Activated CD4-positive, alpha-beta memory T cell treated with anti-CD3 and anti-CD28 coated beads for 36 hours (primary cell): Measurements from ENCODE around the gene NLGN1. TPM values are rescaled to one million over a fixed set of nuclear protein-coding genes. Genes with fewer than 3 reads are reported as not detected.
"Not testable (repeated sequence)": the region's sequence is repeated elsewhere in the genome, so short reads cannot be mapped to it uniquely, and the experiment has no call there.

Experiments used
- CTCF ChIA-PET: fragments of 350-600 bp; sonication (Branson Sonifier 250); formaldehyde crosslinking; loops from one replicate; lab custom pipeline; 2021; ENCODE audit warnings: antibody characterized with exemption, inconsistent platforms; lab: Charles Lee
- POLR2A ChIA-PET: fragments of 350-600 bp; sonication (Branson Sonifier 250); formaldehyde crosslinking; loops from one replicate; lab custom pipeline; 2021; ENCODE audit warnings: antibody characterized with exemption; lab: Charles Lee
- DNase-seq: peaks from one replicate; pipeline ENCODE4 v3.0.0-alpha.2; 2020
- H3K27ac Mint-ChIP-seq: one replicate; pipeline ENCODE4 v1.8.0; 2021; ENCODE audit warnings: mixed read lengths
- H3K27me3 Mint-ChIP-seq: one replicate; pipeline ENCODE4 v1.8.0; 2021; ENCODE audit warnings: mixed read lengths
- H3K36me3 Mint-ChIP-seq: one replicate; pipeline ENCODE4 v1.8.0; 2021; ENCODE audit warnings: mixed read lengths
- H3K4me1 Mint-ChIP-seq: one replicate; pipeline ENCODE4 v1.8.0; 2021; ENCODE audit warnings: low read depth, mixed read lengths
- H3K4me3 Mint-ChIP-seq: one replicate; pipeline ENCODE4 v1.8.0; 2021; ENCODE audit warnings: mild to moderate bottlenecking, mixed read lengths
- H3K9me3 Mint-ChIP-seq: one replicate; pipeline ENCODE4 v1.8.0; 2021; ENCODE audit warnings: mixed read lengths
- intact Hi-C: fragments of 100-400 bp; cut with micrococcal nuclease; formaldehyde crosslinking; loops from one replicate; pipeline ENCODE4 v1.15.1; 2023
- total RNA-seq, 2 experiments: library from RNA; stranded (reverse); gene quantifications; one replicate each; pipeline ENCODE4 v1.2.3, GENCODE V29; 2021

NLGN1 gene
- total RNA-seq, 2 experiments from 2014 or later = not detected

DNA sequence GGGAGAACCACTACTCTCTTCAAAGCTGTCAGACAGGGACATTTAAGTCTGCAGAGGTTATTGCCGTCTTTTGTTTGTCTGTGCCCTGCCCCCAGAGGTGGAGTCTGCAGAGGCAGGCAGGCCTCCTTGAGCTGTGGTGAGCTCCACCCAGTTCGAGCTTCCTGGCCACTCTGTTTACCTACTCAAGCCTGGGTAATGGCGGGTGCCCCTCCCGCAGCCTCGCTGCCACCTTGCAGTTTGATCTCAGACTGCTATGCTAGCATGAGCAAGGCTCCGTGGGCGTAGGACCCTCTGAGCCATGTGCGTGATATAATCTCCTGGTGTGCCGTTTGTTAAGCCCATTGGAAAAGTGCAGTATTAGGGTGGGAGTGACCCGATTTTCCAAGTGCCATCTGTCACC, 54.0 kb downstream of the NLGN1 start:
- intact Hi-C loops, POLR2A ChIA-PET, H3K4me3 Mint-ChIP-seq, CTCF ChIA-PET, H3K9me3 Mint-ChIP-seq, H3K27me3 Mint-ChIP-seq, H3K4me1 Mint-ChIP-seq, DNase-seq, H3K36me3 Mint-ChIP-seq, H3K27ac Mint-ChIP-seq: not testable (repeated sequence)

DNA sequence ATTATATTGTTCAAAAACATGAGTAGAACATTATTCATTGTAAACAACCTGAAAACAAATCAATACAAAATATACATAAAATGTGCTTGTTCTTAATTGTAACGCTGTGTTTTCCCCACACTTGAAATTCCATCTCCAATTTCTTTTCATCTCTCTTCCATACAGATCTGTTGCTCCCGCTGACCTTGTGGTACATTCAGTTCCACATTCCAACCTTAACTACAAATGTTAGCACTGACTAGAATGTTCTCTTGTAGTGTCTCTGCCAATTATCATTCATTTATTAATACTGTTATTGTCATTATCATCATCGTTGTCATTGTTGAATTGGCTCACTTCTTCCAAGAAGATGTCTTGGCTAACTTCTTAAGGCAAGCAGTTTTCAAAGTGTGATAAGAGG, 65.7 kb downstream of the NLGN1 start:
- ChIA-PET CTCF (no interaction called here), POLR2A (no interaction called here)
- H3K27ac Mint-ChIP-seq = no peak overlapping the region
- H3K9me3 Mint-ChIP-seq = no peaks in the 10 kb centered on the region
- no peaks in the 10 kb centered on the region for H3K36me3 Mint-ChIP-seq
- H3K4me3 Mint-ChIP-seq = no peak overlapping the region
- intact Hi-C loops = no loop called here
- no peaks in the 10 kb centered on the region for H3K27me3 Mint-ChIP-seq
- H3K4me1 Mint-ChIP-seq = no peaks in the 10 kb centered on the region
- DNase-seq = no peak

GRCh38 chr3:173465112-173465511, 67.6 kb downstream of the NLGN1 start:
- Mint-ChIP-seq H3K4me3 (no peak overlapping the region), H3K27me3 (no peaks in the 10 kb centered on the region), H3K36me3 (no peaks in the 10 kb centered on the region), H3K9me3 (no peaks in the 10 kb centered on the region), H3K27ac (no peak overlapping the region), H3K4me1 (no peaks in the 10 kb centered on the region)
- no peak for DNase-seq
- intact Hi-C loops = no loop called here
- POLR2A ChIA-PET = no interaction called here
- CTCF ChIA-PET = no interaction called here

- H3K27ac Mint-ChIP-seq = no peak overlapping the region
- ChIA-PET CTCF (no interaction called here), POLR2A (no interaction called here)
- H3K4me1 Mint-ChIP-seq = no peaks in the 10 kb centered on the region
- H3K27me3 Mint-ChIP-seq = no peaks in the 10 kb centered on the region
- no peak for DNase-seq
- H3K36me3 Mint-ChIP-seq = no peaks in the 10 kb centered on the region
- intact Hi-C loops = no loop called here
- no peaks in the 10 kb centered on the region for H3K9me3 Mint-ChIP-seq
- H3K4me3 Mint-ChIP-seq = no peak overlapping the region
Measured at GRCh38 chr3:173465898-173466678, 68.5 kb downstream of the NLGN1 start.

GRCh38 chr3:173467501-173467900, 70.0 kb downstream of the NLGN1 start:
- Mint-ChIP-seq H3K27me3 (no peaks in the 10 kb centered on the region), H3K36me3 (no peaks in the 10 kb centered on the region), H3K27ac (no peak overlapping the region)

GRCh38 chr3:173473237-173473636, 75.7 kb downstream of the NLGN1 start:
- no peaks in the 10 kb centered on the region for H3K4me1 Mint-ChIP-seq
- no peaks in the 10 kb centered on the region for H3K36me3 Mint-ChIP-seq
- no peak for DNase-seq
- H3K4me3 Mint-ChIP-seq = no peak overlapping the region
- ChIA-PET POLR2A (no interaction called here), CTCF (no interaction called here)
- peaks cover 10% of the 10 kb centered on the region for H3K9me3 Mint-ChIP-seq
- no peaks in the 10 kb centered on the region for H3K27me3 Mint-ChIP-seq
- intact Hi-C loops = no loop called here
- H3K27ac Mint-ChIP-seq = no peak overlapping the region

More at GRCh38 chr3:173467501-173467900, 70.0 kb downstream of the NLGN1 start:
- CTCF ChIA-PET = no interaction called here
- intact Hi-C loops = no loop called here
- no peaks in the 10 kb centered on the region for H3K9me3 Mint-ChIP-seq
- no peak overlapping the region for H3K4me3 Mint-ChIP-seq
- no peak for DNase-seq
- POLR2A ChIA-PET = no interaction called here
- H3K4me1 Mint-ChIP-seq = no peaks in the 10 kb centered on the region

DNA sequence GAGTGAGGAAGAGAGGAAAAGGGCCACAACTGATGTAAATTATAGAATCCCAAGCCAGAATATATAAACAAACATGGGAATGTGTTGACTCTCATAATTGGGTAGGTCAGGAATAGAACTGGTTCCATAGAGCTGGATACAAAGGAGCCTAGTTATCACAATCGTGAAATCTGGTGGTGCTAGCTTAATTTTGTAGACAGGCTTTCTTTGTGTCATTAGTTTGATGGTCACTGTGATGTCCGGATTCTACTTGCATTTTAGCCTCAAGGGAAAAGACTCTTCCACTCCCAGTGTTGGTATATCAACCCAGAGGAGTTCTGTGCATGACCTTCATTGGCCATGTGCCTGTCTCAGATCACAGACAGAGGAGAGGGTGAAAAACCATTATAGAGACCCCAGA, 81.8 kb downstream of the NLGN1 start:
- H3K36me3 Mint-ChIP-seq = no peaks in the 10 kb centered on the region
- no peak overlapping the region for H3K27ac Mint-ChIP-seq
- H3K4me1 Mint-ChIP-seq = no peaks in the 10 kb centered on the region
- peaks cover 10% of the 10 kb centered on the region for H3K9me3 Mint-ChIP-seq
- H3K27me3 Mint-ChIP-seq = no peaks in the 10 kb centered on the region
- POLR2A ChIA-PET = no interaction called here
- no peak overlapping the region for H3K4me3 Mint-ChIP-seq
- no peak for DNase-seq
- CTCF ChIA-PET = no interaction called here
- intact Hi-C loops = no loop called here

- POLR2A ChIA-PET = no interaction called here
- Mint-ChIP-seq H3K36me3 (no peaks in the 10 kb centered on the region), H3K9me3 (no peaks in the 10 kb centered on the region), H3K27me3 (no peaks in the 10 kb centered on the region), H3K4me1 (no peaks in the 10 kb centered on the region), H3K4me3 (no peak overlapping the region), H3K27ac (no peak overlapping the region)
- no peak for DNase-seq
- CTCF ChIA-PET = no interaction called here
- intact Hi-C loops = no loop called here
Measured at GRCh38 chr3:173501931-173502489, 104.5 kb downstream of the NLGN1 start.

DNA sequence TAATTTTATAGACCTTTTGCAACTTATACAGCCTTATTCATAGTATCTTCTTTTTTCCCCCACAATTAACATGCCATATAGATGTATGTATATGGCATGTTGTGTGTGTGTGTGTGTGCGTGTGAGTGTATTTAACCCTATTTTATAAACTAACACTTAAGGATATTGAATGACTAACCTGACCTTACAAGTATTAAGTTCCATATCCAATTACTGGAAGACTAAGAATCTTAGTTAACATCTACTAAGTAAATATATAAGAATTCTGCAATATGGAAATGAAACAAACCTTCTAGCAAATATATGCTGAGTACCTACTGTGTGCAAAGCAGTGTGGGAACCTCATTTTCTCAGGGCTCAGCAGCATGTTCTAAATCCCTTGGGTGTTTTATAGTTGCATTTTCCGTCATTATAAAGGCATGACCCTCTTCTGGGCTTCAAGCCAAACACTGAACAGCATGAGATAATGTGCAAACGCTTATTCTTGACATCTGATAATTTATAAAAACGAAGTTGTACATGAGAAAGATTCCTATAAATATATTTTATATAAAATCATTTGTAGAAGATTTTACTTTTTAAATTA, 105.5 kb downstream of the NLGN1 start:
- no peaks in the 10 kb centered on the region for H3K9me3 Mint-ChIP-seq
- ChIA-PET CTCF (no interaction called here), POLR2A (no interaction called here)
- no peaks in the 10 kb centered on the region for H3K4me1 Mint-ChIP-seq
- H3K27ac Mint-ChIP-seq = no peak overlapping the region
- H3K4me3 Mint-ChIP-seq = no peak overlapping the region
- DNase-seq = no peak
- H3K27me3 Mint-ChIP-seq = no peaks in the 10 kb centered on the region
- H3K36me3 Mint-ChIP-seq = no peaks in the 10 kb centered on the region
- intact Hi-C loops = no loop called here

DNA sequence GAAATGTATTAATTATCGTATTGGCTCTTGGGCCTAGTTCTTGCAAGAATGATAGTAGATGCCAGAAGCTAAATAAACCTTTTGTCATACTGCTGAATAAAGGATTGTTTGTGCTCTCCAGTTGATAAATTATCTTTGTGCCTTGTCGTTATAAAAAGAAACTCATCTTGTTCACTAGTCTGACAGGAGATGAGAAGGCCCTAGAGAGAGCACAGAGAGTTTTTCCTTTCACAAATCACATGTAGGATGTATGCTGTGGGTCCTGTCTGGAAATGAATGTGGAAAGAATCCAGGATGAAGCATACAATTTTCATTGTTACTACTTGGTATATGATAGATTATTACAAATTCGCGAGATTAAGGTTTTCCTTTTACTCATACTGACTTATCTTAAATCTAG, 113.0 kb downstream of the NLGN1 start:
- Mint-ChIP-seq H3K9me3 (peaks cover 2% of the 10 kb centered on the region), H3K27ac (no peak overlapping the region), H3K4me3 (no peak overlapping the region), H3K4me1 (no peaks in the 10 kb centered on the region), H3K36me3 (no peaks in the 10 kb centered on the region), H3K27me3 (no peaks in the 10 kb centered on the region)
- no peak for DNase-seq
- ChIA-PET CTCF (no interaction called here), POLR2A (no interaction called here)
- intact Hi-C loops = no loop called here

DNA sequence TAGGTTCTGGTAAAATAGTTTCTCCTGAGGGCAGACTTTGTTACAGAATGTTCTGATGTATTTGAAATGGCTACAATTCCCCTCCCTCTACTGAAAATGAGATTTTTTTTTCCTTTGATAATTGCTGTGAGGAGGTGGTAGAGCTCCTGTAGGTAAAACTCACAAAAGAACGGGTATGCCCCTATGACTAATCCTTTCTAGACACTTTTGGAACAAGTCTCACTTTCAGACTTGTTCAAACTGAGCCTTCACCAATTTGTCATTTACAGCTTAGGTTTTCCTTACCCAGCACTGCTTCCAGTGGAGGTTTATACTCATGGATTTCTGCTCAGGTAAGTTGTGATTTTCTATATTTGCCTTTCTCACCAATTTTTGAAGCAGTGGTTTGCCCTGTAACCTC, 115.6 kb downstream of the NLGN1 start:
- CTCF ChIA-PET = no interaction called here
- no peak for DNase-seq
- H3K9me3 Mint-ChIP-seq = peaks cover 2% of the 10 kb centered on the region
- H3K4me3 Mint-ChIP-seq = no peak overlapping the region
- POLR2A ChIA-PET = no interaction called here
- no peaks in the 10 kb centered on the region for H3K4me1 Mint-ChIP-seq
- H3K27me3 Mint-ChIP-seq = no peaks in the 10 kb centered on the region
- H3K36me3 Mint-ChIP-seq = no peaks in the 10 kb centered on the region
- no peak overlapping the region for H3K27ac Mint-ChIP-seq
- intact Hi-C loops = no loop called here

DNA sequence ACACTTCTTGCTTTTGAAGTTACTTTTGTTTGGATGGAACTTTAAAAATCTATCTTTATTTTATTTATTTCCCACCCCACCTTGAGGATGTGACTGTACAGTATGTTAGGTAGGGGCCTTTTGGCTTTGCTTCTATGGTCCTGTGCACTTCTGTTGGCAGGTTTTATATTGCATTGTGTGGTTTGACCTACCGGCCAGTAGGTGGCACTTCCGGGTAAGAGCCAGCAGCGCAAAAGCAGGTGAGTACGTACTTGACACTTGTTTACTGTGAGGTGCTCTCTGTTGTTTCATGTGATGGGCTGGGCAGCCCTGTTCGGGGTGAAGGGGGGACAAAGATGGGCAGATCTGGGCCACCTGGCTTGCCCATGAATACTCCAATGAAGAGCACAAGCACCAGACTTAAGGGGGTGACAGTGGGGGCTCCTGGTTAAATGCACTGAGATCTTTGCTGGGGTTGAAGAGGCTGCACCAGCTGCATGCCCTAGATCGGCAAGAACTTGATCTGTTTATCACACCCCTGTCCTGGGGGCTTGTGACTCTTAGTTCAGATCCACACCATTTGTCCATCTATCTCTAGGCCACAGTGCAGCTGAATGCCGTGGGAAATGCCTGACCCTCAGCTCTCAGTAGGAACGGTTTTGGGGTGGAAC, 131.6 kb downstream of the NLGN1 start:
- Mint-ChIP-seq H3K27ac (no peak overlapping the region), H3K4me1 (no peaks in the 10 kb centered on the region), H3K36me3 (no peaks in the 10 kb centered on the region), H3K4me3 (no peak overlapping the region), H3K9me3 (peaks cover 37% of the 10 kb centered on the region), H3K27me3 (no peaks in the 10 kb centered on the region)
- DNase-seq = no peak
- ChIA-PET CTCF (no interaction called here), POLR2A (no interaction called here)
- intact Hi-C loops = no loop called here
